HepG2 (cell line): ENCODE results near the gene COA7. TPM values are rescaled to one million over a fixed set of nuclear protein-coding genes. Genes with fewer than 3 reads are reported as not detected.

ENCODE experiments used
- ATAC-seq: fragments of 200-7000 bp; cut with Tn5 transposase; 3 replicates; pipeline ENCODE4 v1.9.1; 2020; ENCODE audit warnings: mild to moderate bottlenecking, moderate library complexity
- BruUV-seq: library from RNA; stranded (reverse); fragments of 400-500 nt; replicated peaks from 2 replicates; lab custom pipeline; 2021; lab: Mats Ljungman, UMichigan
- CTCF ChIA-PET: fragments of 300-600 bp; formaldehyde crosslinking; extraction: SDS; loops from one replicate; lab custom pipeline; 2021; ENCODE audit warnings: low total read pairs, inconsistent platforms, low intra/inter-chr PET ratio; lab: Yijun Ruan, JAX
- POLR2A ChIA-PET: fragments of 350-600 bp; sonication (Branson Sonifier 250); formaldehyde crosslinking; loops from one replicate; lab custom pipeline; 2020; ENCODE audit warnings: antibody characterized with exemption, inconsistent platforms; lab: Yijun Ruan, JAX
- DNase-seq: peaks from one replicate; pipeline ENCODE4 v3.0.0-alpha.2; 2015; ENCODE audit warnings: low spot score
- FAIRE-seq: peaks from 3 replicates; lab custom pipeline; 2011; peaks lifted over from hg19 to GRCh38; lab: Jason Lieb, UNC
- H2AFZ ChIP-seq: one replicate; pipeline ENCODE4 v1.6.1; 2011; ENCODE audit warnings: low read length, inconsistent platforms
- H3K27ac ChIP-seq: fragments of 300-600 bp; 3 replicates; pipeline ENCODE4 v1.8.0; 2011; ENCODE audit warnings: mixed run types, mild to moderate bottlenecking, mixed read lengths, low read length, inconsistent platforms; ENCODE audit not compliant: insufficient read depth; ENCODE audit errors: extremely low read length
- H3K27me3 ChIP-seq, 2 experiments: fragments of 200-600 bp in 1 of 2; 2 replicates in 1 of 2; 3 replicates in 1 of 2; pipeline versions ENCODE4 v1.6.0 to v1.8.0; 2011; ENCODE audit warnings: low read length in 2 of 2, mild to moderate bottlenecking in 2 of 2, moderate library complexity in 2 of 2, inconsistent platforms in 1 of 2; ENCODE audit not compliant: insufficient read depth in 2 of 2, control insufficient read depth in 1 of 2
- H3K36me3 ChIP-seq, 2 experiments: fragments of 200-600 bp in 1 of 2; replicated peaks in 1 of 2; 2 replicates in 1 of 2; 3 replicates in 1 of 2; pipeline versions ENCODE4 v1.5.1 to v1.8.0; 2011; ENCODE audit warnings: low read length in 2 of 2, inconsistent platforms in 1 of 2; ENCODE audit not compliant: insufficient read depth in 2 of 2, control insufficient read depth in 1 of 2
- H3K4me1 ChIP-seq: 2 replicates; pipeline ENCODE4 v1.5.1; 2012; ENCODE audit warnings: low read length, inconsistent platforms; ENCODE audit not compliant: insufficient read depth
- H3K4me2 ChIP-seq: 2 replicates; pipeline ENCODE4 v1.6.0; 2011; ENCODE audit warnings: low read depth, low read length, inconsistent platforms
- H3K4me3 ChIP-seq, 3 experiments: fragments of 200-600 bp in 1 of 3; sonication (generic), shearing (Covaris generic) in 1 of 3; replicated peaks in 1 of 3; 2 replicates each; pipeline ENCODE4 v1.5.1; 2011 to 2016; ENCODE audit warnings: low read length in 3 of 3, inconsistent platforms in 2 of 3, low read depth in 2 of 3, mild to moderate bottlenecking in 2 of 3, control low read depth in 1 of 3, mixed read lengths in 1 of 3; ENCODE audit not compliant: insufficient read depth in 1 of 3
- H3K79me2 ChIP-seq: one replicate; pipeline ENCODE4 v1.6.1; 2011; ENCODE audit warnings: low read length, inconsistent platforms; ENCODE audit not compliant: insufficient read depth
- H3K9ac ChIP-seq: 2 replicates; pipeline ENCODE4 v1.6.0; 2011; ENCODE audit warnings: mild to moderate bottlenecking, low read depth, low read length, inconsistent platforms; ENCODE audit not compliant: insufficient read depth
- H3K9me3 ChIP-seq: 2 replicates; pipeline ENCODE4 v1.5.1; 2012; ENCODE audit warnings: mild to moderate bottlenecking, low read length
- H4K20me1 ChIP-seq: 2 replicates; pipeline ENCODE4 v1.6.0; 2011; ENCODE audit warnings: inconsistent platforms, mild to moderate bottlenecking, low read length, moderate library complexity; ENCODE audit not compliant: insufficient read depth
- CSRNP1 ChIP-seq: sonication (generic); formaldehyde crosslinking; IDR thresholded peaks from 2 replicates; pipeline ENCODE4 v1.8.1; 2023; ENCODE audit warnings: mild to moderate bottlenecking, missing genetic modification reagents
- EP300 ChIP-seq, 3 experiments: sonication (generic) in 1 of 3; formaldehyde crosslinking in 1 of 3; IDR thresholded peaks; 2 replicates each; pipeline versions ENCODE4 v1.5.1 to v1.6.1; 2011 to 2020; ENCODE audit warnings: low read depth in 2 of 3, low read length in 2 of 3, borderline replicate concordance in 1 of 3, improper control_type of control experiment in 1 of 3, mild to moderate bottlenecking in 1 of 3, missing genetic modification reagents in 1 of 3, moderate library complexity in 1 of 3
- PHF20 ChIP-seq: sonication (generic); formaldehyde crosslinking; IDR thresholded peaks from 2 replicates; pipeline ENCODE4 v1.5.0; 2020; ENCODE audit warnings: mild to moderate bottlenecking, missing genetic modification reagents
- PHF8 ChIP-seq: sonication (generic); formaldehyde crosslinking; IDR thresholded peaks from 2 replicates; pipeline ENCODE4 v1.5.0; 2020; ENCODE audit warnings: missing genetic modification reagents
- TCF7 ChIP-seq: sonication (generic); IDR thresholded peaks from 2 replicates; pipeline ENCODE4 v1.6.1; 2016; ENCODE audit warnings: antibody characterized with exemption, low read depth
- XRCC5 ChIP-seq: fragments of 200-400 bp; formaldehyde crosslinking; optimal IDR thresholded peaks from 2 replicates; pipeline ENCODE3; 2017; ENCODE audit warnings: mild to moderate bottlenecking, low read length
- ZFP36 ChIP-seq: fragments of 150-350 bp; IDR thresholded peaks from 2 replicates; pipeline ENCODE4 v1.6.1; 2018; ENCODE audit warnings: borderline replicate concordance, low read length, low read depth; ENCODE audit not compliant: partially characterized antibody
- ZNF160 ChIP-seq: sonication (generic); formaldehyde crosslinking; IDR thresholded peaks from 2 replicates; pipeline ENCODE4 v1.8.0; 2022; ENCODE audit warnings: mild to moderate bottlenecking, inconsistent platforms, missing genetic modification reagents
- ZNF17 ChIP-seq: sonication (generic); formaldehyde crosslinking; IDR thresholded peaks from 2 replicates; pipeline ENCODE4 v1.5.0; 2020; ENCODE audit warnings: mild to moderate bottlenecking, missing genetic modification reagents
- ZNF720 ChIP-seq: sonication (generic); formaldehyde crosslinking; IDR thresholded peaks from 2 replicates; pipeline ENCODE4 v1.4.0; 2020; ENCODE audit warnings: missing genetic modification reagents
- WGBS: methylation state at CpG from one replicate; pipeline ENCODE4 v1.1.6; 2017; ENCODE audit warnings: low lambda C conversion rate; 5-methylcytosine and 5-hydroxymethylcytosine counted together
- in situ Hi-C: cut with HindIII; loops from 2 replicates; pipeline ENCODE4 v1.10.0; 2017; ENCODE audit warnings: low pct_unique_long_range_greater_than_20kb; ENCODE audit not compliant: extremely low pct_ligation_motif_present
- intact Hi-C: fragments of 100-400 bp; cut with micrococcal nuclease; formaldehyde crosslinking; loops from one replicate; pipeline ENCODE4 v1.10.0; 2022; ENCODE audit not compliant: unreplicated experiment
- polyA plus RNA-seq, 8 experiments: library from polyadenylated mRNA; depleted of rRNA in 3 of 8; stranded (reverse) in 7 of 8; unstranded in 1 of 8; fragments of >200 nt; fragmentation: Illumina TruSeq in 4 of 8; extraction: Trizol in 4 of 8; gene quantifications; 2 replicates each; pipeline versions ENCODE4 v1.2.1 to v1.2.3, GENCODE V29; 2011 to 2016; ENCODE audit warnings: low read depth in 4 of 8, missing spikeins in 1 of 8, mixed read lengths in 1 of 8; ENCODE audit not compliant: insufficient read depth in 1 of 8
- total RNA-seq, 5 experiments: library from RNA; depleted of rRNA; stranded (reverse); fragments of >200 nt; fragmentation: Illumina TruSeq; extraction: Trizol; gene quantifications; 2 replicates each; pipeline ENCODE4 v1.2.3, GENCODE V29; 2016; ENCODE audit warnings: low read depth in 1 of 5
- TF ChIP-seq, protein P1 (sequence below): sonication (generic); formaldehyde crosslinking; conservative IDR thresholded peaks from 2 replicates; pipeline ENCODE4 v1.4.0; 2020; ENCODE audit warnings: missing genetic modification reagents

COA7 gene
- total and polyA plus RNA-seq, 2 of the 13 experiments (the other 11 are each of a cell fraction or from before 2014, with no cell fraction given), result 12.3 to 30.4 TPM

DNA sequence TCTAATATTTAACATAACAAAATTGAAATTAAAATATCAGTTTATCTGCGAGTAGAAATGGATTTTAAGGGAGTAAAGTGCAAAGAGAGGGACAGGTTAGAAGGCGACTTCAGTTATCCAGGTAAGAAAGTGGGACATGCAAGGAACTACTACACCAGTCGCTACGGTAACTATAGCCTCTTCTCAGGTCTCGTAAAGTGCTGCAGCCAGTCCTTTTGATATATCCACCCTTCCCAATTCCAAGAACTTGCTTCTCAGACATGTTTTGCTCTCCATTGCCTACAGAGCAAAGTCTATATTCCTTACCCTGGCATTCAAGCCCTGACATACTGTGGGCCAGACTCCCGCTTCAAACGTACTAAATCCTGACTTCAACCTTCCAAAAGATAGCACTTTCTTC is 2.5 kb downstream of the COA7 start:
- POLR2A ChIA-PET, result no interaction called here
- Histone ChIP-seq H2AFZ (no peak overlapping the region), H3K27ac (peak overlapping the region; percentile 13), H3K79me2 (peaks cover 39% of the 10 kb centered on the region), H3K4me1 (peaks cover 37% of the 10 kb centered on the region), H3K4me3 (no peak overlapping the region), H3K9ac (no peak overlapping the region), H3K9me3 (no peaks in the 10 kb centered on the region)
- DNase-seq (no peak), FAIRE-seq (no peak), ATAC-seq (no peak)
- CTCF ChIA-PET, result no interaction called here
- BruUV-seq, result no TSS peak
- TF ChIP-seq PHF20 (CRISPR knock-in tag) (no peak), ZNF720 (CRISPR knock-in tag) (no peak), PHF8 (CRISPR knock-in tag) (no peak), TCF7 (no peak), ZNF17 (no peak), ZNF160 (CRISPR knock-in tag) (no peak), XRCC5 (no peak), CSRNP1 (CRISPR knock-in tag) (no peak), EP300 (IDR thresholded peaks at IDR 0.05; ENCODE audit: low read depth in 2 of 2, low read length in 2 of 2) (no peak), EP300 (CRISPR knock-in tag; IDR thresholded peaks at IDR 0.05; ENCODE audit: borderline replicate concordance) (no peak), ZFP36 (no peak)
- TF ChIP-seq, protein P1, sequence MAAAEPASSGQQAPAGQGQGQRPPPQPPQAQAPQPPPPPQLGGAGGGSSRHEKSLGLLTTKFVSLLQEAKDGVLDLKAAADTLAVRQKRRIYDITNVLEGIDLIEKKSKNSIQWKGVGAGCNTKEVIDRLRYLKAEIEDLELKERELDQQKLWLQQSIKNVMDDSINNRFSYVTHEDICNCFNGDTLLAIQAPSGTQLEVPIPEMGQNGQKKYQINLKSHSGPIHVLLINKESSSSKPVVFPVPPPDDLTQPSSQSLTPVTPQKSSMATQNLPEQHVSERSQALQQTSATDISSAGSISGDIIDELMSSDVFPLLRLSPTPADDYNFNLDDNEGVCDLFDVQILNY (CRISPR knock-in tag), result no peak
- TF ChIP-seq, all 625 proteins: peak for 0
- intact Hi-C loops (no loop called here), in situ Hi-C loops (no loop called here)
- 94% methylated on average over 7 of the region's 7 CpGs for WGBS
- H3K36me3 ChIP-seq, result peaks cover 9 to 21% of the 10 kb centered on the region in 2 experiments
- peak overlapping the region; percentile 45; the same call in 1 of the 2 replicates for H3K4me2 ChIP-seq
- no peaks in the 10 kb centered on the region for H3K27me3 ChIP-seq
- H4K20me1 ChIP-seq, result no peaks in the 10 kb centered on the region
